IPS-18c (cell line): ENCODE data around the gene FEZ2.
"Not testable (repeated sequence)": the region's sequence is repeated elsewhere in the genome, so short reads cannot be mapped to it uniquely, and the experiment has no call there.

Source experiments
- H3K4me3 ChIP-seq: 2 replicates; pipeline ENCODE4 v1.7.0; 2013; ENCODE audit warnings: low read depth, mild to moderate bottlenecking, low read length, moderate library complexity; ENCODE audit not compliant: insufficient read depth
- H3K9me3 ChIP-seq: one replicate; pipeline ENCODE4 v1.6.1; 2013; ENCODE audit warnings: mild to moderate bottlenecking, low read length, moderate library complexity; ENCODE audit not compliant: control insufficient read depth, insufficient read depth

FEZ2 gene

GRCh38 chr2:36597532-36598377 is at the start of gene FEZ2:
TSS of gene FEZ2 (minus strand) at chr2:36598168. CDS start at chr2:36598142, 26 bp downstream.
- Histone ChIP-seq H3K9me3 (no peaks in the 10 kb centered on the region), H3K4me3 (peak within 1 kb of the TSS; percentile 47)

GRCh38 chr2:36634981-36635597 is 37.1 kb upstream of the FEZ2 start:
- H3K4me3 ChIP-seq: no peak overlapping the region
- peaks cover 4% of the 10 kb centered on the region for H3K9me3 ChIP-seq

- Histone ChIP-seq H3K9me3 (peaks cover 4% of the 10 kb centered on the region), H3K4me3 (no peak overlapping the region)
Observed at GRCh38 chr2:36633470-36634092, 35.6 kb upstream of the FEZ2 start.

- Histone ChIP-seq H3K9me3 (peaks cover 7% of the 10 kb centered on the region), H3K4me3 (no peak overlapping the region)
Observed at GRCh38 chr2:36626756-36627155, 28.8 kb upstream of the FEZ2 start.

- Histone ChIP-seq H3K9me3 (peaks cover 7% of the 10 kb centered on the region), H3K4me3 (no peak overlapping the region)
Observed at GRCh38 chr2:36626071-36626470, 28.1 kb upstream of the FEZ2 start.

- Histone ChIP-seq H3K4me3 (peak overlapping the region; percentile 24), H3K9me3 (peaks cover 7% of the 10 kb centered on the region)
Observed at GRCh38 chr2:36625304-36625703, 27.3 kb upstream of the FEZ2 start.

GRCh38 chr2:36620321-36620720 is 22.4 kb upstream of the FEZ2 start:
- no peak overlapping the region for H3K4me3 ChIP-seq
- peaks cover 5% of the 10 kb centered on the region for H3K9me3 ChIP-seq

- no peak overlapping the region for H3K4me3 ChIP-seq
Observed at GRCh38 chr2:36618381-36618780, 20.4 kb upstream of the FEZ2 start.

GRCh38 chr2:36616947-36617346 is 19.0 kb upstream of the FEZ2 start:
- no peak overlapping the region for H3K4me3 ChIP-seq
- H3K9me3 ChIP-seq: no peaks in the 10 kb centered on the region

More at GRCh38 chr2:36618381-36618780, 20.4 kb upstream of the FEZ2 start:
- no peaks in the 10 kb centered on the region for H3K9me3 ChIP-seq

GRCh38 chr2:36615222-36615621 is 17.3 kb upstream of the FEZ2 start:
- no peak overlapping the region for H3K4me3 ChIP-seq
- H3K9me3 ChIP-seq: no peaks in the 10 kb centered on the region

- Histone ChIP-seq H3K4me3 (no peak overlapping the region), H3K9me3 (no peaks in the 10 kb centered on the region)
Observed at GRCh38 chr2:36613801-36614200, 15.8 kb upstream of the FEZ2 start.

GRCh38 chr2:36611316-36611990 is 13.5 kb upstream of the FEZ2 start:
- Histone ChIP-seq H3K4me3 (no peak overlapping the region), H3K9me3 (no peaks in the 10 kb centered on the region)

- Histone ChIP-seq H3K9me3 (no peaks in the 10 kb centered on the region), H3K4me3 (no peak overlapping the region)
Observed at GRCh38 chr2:36609507-36609906, 11.5 kb upstream of the FEZ2 start.

- H3K4me3 ChIP-seq: no peak overlapping the region
- H3K9me3 ChIP-seq: no peaks in the 10 kb centered on the region
Observed at GRCh38 chr2:36607947-36608346, 10.0 kb upstream of the FEZ2 start.

GRCh38 chr2:36606925-36607324 is 9.0 kb upstream of the FEZ2 start:
- Histone ChIP-seq H3K9me3 (no peaks in the 10 kb centered on the region), H3K4me3 (no peak overlapping the region)

GRCh38 chr2:36605273-36605672 is 7.3 kb upstream of the FEZ2 start:
- Histone ChIP-seq H3K9me3 (no peaks in the 10 kb centered on the region), H3K4me3 (no peak overlapping the region)

- H3K9me3 ChIP-seq, H3K4me3 ChIP-seq: not testable (repeated sequence)
Observed at GRCh38 chr2:36603629-36604028, 5.7 kb upstream of the FEZ2 start.
